ENCODE results near the gene NOL11. TPM values are rescaled to one million over a fixed set of nuclear protein-coding genes. Genes with fewer than 3 reads are reported as not detected.
A peak's percentile ranks its signal among the peaks of the same experiment; 100 is the strongest.
"Not testable (repeated sequence)": the region's sequence is repeated elsewhere in the genome, so short reads cannot be mapped to it uniquely, and the experiment has no call there.

The NOL11 gene
- total and polyA plus RNA-seq, 12 donors, result 18.3 to 67.8 (median 33.1) TPM

DNA sequence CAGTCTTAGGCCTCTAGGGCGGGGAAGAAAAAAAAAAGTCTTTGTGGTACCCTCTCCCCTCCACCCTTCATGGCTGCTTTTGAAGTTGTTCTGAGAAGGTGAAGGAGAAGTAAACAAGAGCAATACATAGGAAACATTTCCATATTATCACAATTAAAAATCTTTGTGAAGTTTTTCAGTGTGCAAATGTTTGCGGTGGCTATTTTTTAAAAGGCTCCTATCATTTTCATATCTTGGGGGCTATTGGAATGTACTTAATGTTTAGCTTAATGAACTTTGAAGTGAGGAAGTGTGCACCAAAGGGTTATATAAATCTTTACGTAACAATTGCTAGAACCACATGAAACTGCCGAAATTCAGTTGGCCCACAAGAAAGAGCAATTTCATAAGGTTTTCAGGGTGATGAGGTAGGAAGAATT, 7.6 kb downstream of the NOL11 start:
- Histone ChIP-seq H3K9me3 (replicated peaks in 1 of 3) (no peaks in the 10 kb centered on the region), H3K27me3 (no peaks in the 10 kb centered on the region), H3K36me3 (replicated peaks in 1 of 2) (peaks cover 0 to 86% of the 10 kb centered on the region in 2 donors), H3K4me3 (no peak overlapping the region), H3K27ac (no peak overlapping the region), H3K4me1 (replicated peaks in 1 of 2) (no peaks in the 10 kb centered on the region)
- intact Hi-C loops (cut with DNase I), result loop anchor here in 1 of 2 donors (10.0 kb wide), 1 partner anchor 199 kb away; no protein-coding TSS in a partner anchor
- no peak for DNase-seq
- no peak for TF ChIP-seq POLR2A (IDR thresholded peaks at IDR 0.05)
- TF ChIP-seq, protein P1, sequence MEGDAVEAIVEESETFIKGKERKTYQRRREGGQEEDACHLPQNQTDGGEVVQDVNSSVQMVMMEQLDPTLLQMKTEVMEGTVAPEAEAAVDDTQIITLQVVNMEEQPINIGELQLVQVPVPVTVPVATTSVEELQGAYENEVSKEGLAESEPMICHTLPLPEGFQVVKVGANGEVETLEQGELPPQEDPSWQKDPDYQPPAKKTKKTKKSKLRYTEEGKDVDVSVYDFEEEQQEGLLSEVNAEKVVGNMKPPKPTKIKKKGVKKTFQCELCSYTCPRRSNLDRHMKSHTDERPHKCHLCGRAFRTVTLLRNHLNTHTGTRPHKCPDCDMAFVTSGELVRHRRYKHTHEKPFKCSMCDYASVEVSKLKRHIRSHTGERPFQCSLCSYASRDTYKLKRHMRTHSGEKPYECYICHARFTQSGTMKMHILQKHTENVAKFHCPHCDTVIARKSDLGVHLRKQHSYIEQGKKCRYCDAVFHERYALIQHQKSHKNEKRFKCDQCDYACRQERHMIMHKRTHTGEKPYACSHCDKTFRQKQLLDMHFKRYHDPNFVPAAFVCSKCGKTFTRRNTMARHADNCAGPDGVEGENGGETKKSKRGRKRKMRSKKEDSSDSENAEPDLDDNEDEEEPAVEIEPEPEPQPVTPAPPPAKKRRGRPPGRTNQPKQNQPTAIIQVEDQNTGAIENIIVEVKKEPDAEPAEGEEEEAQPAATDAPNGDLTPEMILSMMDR (IDR thresholded peaks at IDR 0.05), result no peak
- 89 to 97% (median 93%) methylated on average over 4 of the region's 4 CpGs for WGBS, 4 donors

- no peak for DNase-seq
- Histone ChIP-seq H3K27ac (no peak overlapping the region), H3K9me3 (replicated peaks in 1 of 3) (no peaks in the 10 kb centered on the region), H3K36me3 (replicated peaks in 1 of 2) (peaks cover 0 to 86% of the 10 kb centered on the region in 2 donors), H3K4me3 (no peak overlapping the region), H3K27me3 (no peaks in the 10 kb centered on the region), H3K4me1 (replicated peaks in 1 of 2) (no peaks in the 10 kb centered on the region)
- TF ChIP-seq, protein P1 (IDR thresholded peaks at IDR 0.05), result no peak
- no peak for TF ChIP-seq POLR2A (IDR thresholded peaks at IDR 0.05)
- intact Hi-C loops (cut with DNase I), result loop anchor here in 1 of 2 donors (10.0 kb wide), 1 partner anchor 199 kb away; no protein-coding TSS in a partner anchor
- 91 to 95% (median 93%) methylated on average over 4 of the region's 4 CpGs for WGBS, 4 donors
Measured at GRCh38 chr17:67725807-67726206, 8.1 kb downstream of the NOL11 start.

DNA sequence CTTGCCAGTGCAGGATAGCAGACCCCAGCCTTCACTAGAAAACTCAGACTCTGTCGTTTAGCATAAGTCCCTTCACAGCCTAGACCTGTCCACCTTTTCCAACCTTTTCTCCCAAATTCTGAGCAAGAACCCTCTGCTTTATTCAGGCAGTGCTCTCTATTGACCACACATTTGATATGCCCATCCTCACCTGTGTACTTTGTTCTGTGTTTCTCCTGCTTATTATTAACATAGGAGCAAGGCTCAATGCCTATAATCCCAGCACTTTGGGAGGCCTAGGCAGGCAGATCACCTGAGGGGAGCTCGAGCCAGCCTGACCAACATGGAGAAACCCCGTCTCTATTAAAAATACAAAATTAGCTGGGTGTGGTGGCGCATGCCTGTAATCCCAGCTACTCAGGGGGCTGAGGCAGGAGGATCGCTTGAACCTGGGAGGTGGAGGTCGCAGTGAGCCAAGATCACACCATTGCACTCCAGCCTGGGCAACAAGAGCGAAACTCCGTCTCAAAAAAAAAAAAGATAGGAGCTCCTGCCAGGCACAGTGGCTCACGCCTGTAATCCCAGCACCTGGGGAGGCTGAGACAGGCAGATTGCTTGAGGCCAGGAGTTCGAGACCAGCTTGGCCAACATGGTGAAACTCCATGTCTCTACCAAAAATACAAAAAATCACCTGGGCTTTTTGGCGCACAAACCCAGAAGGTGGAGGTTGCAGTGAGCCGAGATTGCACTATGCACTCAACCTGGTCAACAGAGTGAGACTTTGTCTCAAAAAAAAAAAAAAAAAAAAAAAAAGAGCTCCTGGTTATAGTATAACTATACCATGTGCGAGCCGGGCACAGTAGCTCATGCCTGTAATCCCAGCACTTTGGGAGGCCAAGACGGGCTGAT, 9.7 kb downstream of the NOL11 start:
- H3K27me3 ChIP-seq; H3K27ac ChIP-seq; H3K4me1 ChIP-seq (replicated peaks in 1 of 2); H3K4me3 ChIP-seq; H3K9me3 ChIP-seq (replicated peaks in 1 of 3): not testable (repeated sequence)
- intact Hi-C loops (cut with DNase I), result loop anchor here in 1 of 2 donors (10.0 kb wide), 1 partner anchor 197 kb away; no protein-coding TSS in a partner anchor
- H3K36me3 ChIP-seq (replicated peaks in 1 of 2), result peaks cover 0 to 77% of the 10 kb centered on the region in 2 donors
- DNase-seq, result peak in 1 of 7 donors; percentile 18
- WGBS, 4 donors, result 92 to 97% (median 95%) methylated on average over 15 of the region's 15 CpGs

- H3K27ac ChIP-seq, result no peak overlapping the region
- no peaks in the 10 kb centered on the region for H3K4me1 ChIP-seq (replicated peaks in 1 of 2)
- peaks cover 0 to 55% of the 10 kb centered on the region in 2 donors for H3K36me3 ChIP-seq (replicated peaks in 1 of 2)
- 90 to 98% (median 97%) methylated on average over 6 of the region's 6 CpGs for WGBS, 4 donors
- no peaks in the 10 kb centered on the region for H3K27me3 ChIP-seq
- no peaks in the 10 kb centered on the region for H3K9me3 ChIP-seq (replicated peaks in 1 of 3)
- TF ChIP-seq, protein P1 (IDR thresholded peaks at IDR 0.05), result no peak
- no peak for TF ChIP-seq POLR2A (IDR thresholded peaks at IDR 0.05)
- intact Hi-C loops (cut with DNase I), result loop anchor here in 1 of 2 donors (10.0 kb wide), 1 partner anchor 195 kb away; no protein-coding TSS in a partner anchor
- no peak overlapping the region for H3K4me3 ChIP-seq
- no peak for DNase-seq
Measured at GRCh38 chr17:67729903-67730302, 12.2 kb downstream of the NOL11 start.
